Urinary bladder (tissue), 4 donors: ENCODE measurements around the gene LSM14A. TPM values are rescaled to one million over a fixed set of nuclear protein-coding genes. Genes with fewer than 3 reads are reported as not detected.
"Not testable (repeated sequence)": the region's sequence is repeated elsewhere in the genome, so short reads cannot be mapped to it uniquely, and the experiment has no call there.

ENCODE experiments used
- DNase-seq: peaks from one replicate; pipeline ENCODE4 v3.0.0-alpha.2; 2015; ENCODE audit errors: extremely low spot score
- H3K27ac ChIP-seq: one replicate; pipeline ENCODE4 v1.5.1; 2013; ENCODE audit warnings: low read depth, mild to moderate bottlenecking, moderate library complexity
- H3K36me3 ChIP-seq: one replicate; pipeline ENCODE4 v1.6.1; 2013; ENCODE audit warnings: mild to moderate bottlenecking, moderate library complexity; ENCODE audit not compliant: insufficient read depth
- H3K4me1 ChIP-seq: one replicate; pipeline ENCODE4 v1.6.1; 2013; ENCODE audit warnings: mild to moderate bottlenecking, moderate library complexity; ENCODE audit not compliant: insufficient read depth
- H3K4me3 ChIP-seq: one replicate; pipeline ENCODE4 v1.5.1; 2013; ENCODE audit warnings: low read depth, low read length
- WGBS: extraction: QIAGEN DNeasy Blood & Tissue Kit; methylation state at CpG from one replicate; pipeline ENCODE4 v1.1.7; 2013; 5-methylcytosine and 5-hydroxymethylcytosine counted together
- polyA plus RNA-seq: library from polyadenylated mRNA; stranded (reverse); fragments of 200-250 nt; gene quantifications from one replicate; pipeline ENCODE4 v1.2.3, GENCODE V29; 2013
- total RNA-seq: library from RNA; depleted of rRNA; stranded (reverse); fragments of >200 nt; gene quantifications from one replicate; pipeline ENCODE4 v1.2.3, GENCODE V29; 2014
- donor health status: healthy with polysubstance abuse.
- donor health status: healthy.

The LSM14A gene
- total and polyA plus RNA-seq, 2 donors, result 130 to 133 TPM

- no peak overlapping the region for H3K4me3 ChIP-seq
- H3K4me1 ChIP-seq, result no peaks in the 10 kb centered on the region
- H3K27ac ChIP-seq, result no peak overlapping the region
- WGBS, result 73% methylated on average over 3 of the region's 3 CpGs
- no peak for DNase-seq
- H3K36me3 ChIP-seq, result no peaks in the 10 kb centered on the region
These were observed 29.9 kb upstream of the LSM14A start for GRCh38 chr19:34142440-34142839.

- Histone ChIP-seq H3K4me3 (no peak overlapping the region), H3K27ac (no peak overlapping the region), H3K36me3 (no peaks in the 10 kb centered on the region), H3K4me1 (no peaks in the 10 kb centered on the region)
- DNase-seq, result no peak
- 9% methylated on average over 7 of the region's 7 CpGs for WGBS
These were observed 26.5 kb upstream of the LSM14A start for GRCh38 chr19:34145741-34146202.

GRCh38 chr19:34148658-34149185 lies 23.6 kb upstream of the LSM14A start:
- H3K36me3 ChIP-seq, result no peaks in the 10 kb centered on the region
- H3K4me3 ChIP-seq, result no peak overlapping the region
- no peaks in the 10 kb centered on the region for H3K4me1 ChIP-seq
- 85% methylated on average over 9 of the region's 9 CpGs for WGBS
- H3K27ac ChIP-seq, result no peak overlapping the region
- DNase-seq, result no peak

GRCh38 chr19:34149873-34150272 lies 22.4 kb upstream of the LSM14A start:
- no peaks in the 10 kb centered on the region for H3K36me3 ChIP-seq
- H3K4me1 ChIP-seq, result no peaks in the 10 kb centered on the region
- DNase-seq, result no peak
- WGBS, result 84% methylated on average over 5 of the region's 5 CpGs
- H3K4me3 ChIP-seq, result no peak overlapping the region
- no peak overlapping the region for H3K27ac ChIP-seq

GRCh38 chr19:34150558-34150957 lies 21.7 kb upstream of the LSM14A start:
- DNase-seq, result no peak
- Histone ChIP-seq H3K36me3 (no peaks in the 10 kb centered on the region), H3K27ac (no peak overlapping the region), H3K4me1 (no peaks in the 10 kb centered on the region), H3K4me3 (no peak overlapping the region)
- WGBS, result 76% methylated on average over 4 of the region's 4 CpGs

GRCh38 chr19:34151439-34151838 lies 20.9 kb upstream of the LSM14A start:
- H3K36me3 ChIP-seq, result no peaks in the 10 kb centered on the region
- no peak overlapping the region for H3K27ac ChIP-seq
- H3K4me1 ChIP-seq, result no peaks in the 10 kb centered on the region
- no peak for DNase-seq
- H3K4me3 ChIP-seq, result no peak overlapping the region
- WGBS, result 93% methylated on average over 5 of the region's 5 CpGs

- no peaks in the 10 kb centered on the region for H3K36me3 ChIP-seq
- DNase-seq, result no peak
- no peaks in the 10 kb centered on the region for H3K4me1 ChIP-seq
- 90% methylated on average over 2 of the region's 2 CpGs for WGBS
- H3K27ac ChIP-seq, result no peak overlapping the region
- no peak overlapping the region for H3K4me3 ChIP-seq
These were observed 17.9 kb upstream of the LSM14A start for GRCh38 chr19:34154401-34154800.

- 89% methylated on average over 5 of the region's 5 CpGs for WGBS
- Histone ChIP-seq H3K4me1 (no peaks in the 10 kb centered on the region), H3K4me3 (no peak overlapping the region), H3K27ac (no peak overlapping the region), H3K36me3 (no peaks in the 10 kb centered on the region)
- DNase-seq, result no peak
These were observed 16.6 kb upstream of the LSM14A start for GRCh38 chr19:34155686-34156085.

- not testable (repeated sequence) for H3K27ac ChIP-seq, DNase-seq, H3K4me3 ChIP-seq, H3K36me3 ChIP-seq, H3K4me1 ChIP-seq
- 88% methylated on average over 7 of the region's 7 CpGs for WGBS
These were observed 13.3 kb upstream of the LSM14A start for GRCh38 chr19:34158966-34159365.

- DNase-seq, H3K27ac ChIP-seq, H3K4me1 ChIP-seq, H3K36me3 ChIP-seq, H3K4me3 ChIP-seq: not testable (repeated sequence)
- WGBS, result 86% methylated on average over 5 of the region's 5 CpGs
These were observed 12.8 kb upstream of the LSM14A start for GRCh38 chr19:34159541-34159940.

- WGBS, result 81% methylated on average over 2 of the region's 2 CpGs
- not testable (repeated sequence) for H3K27ac ChIP-seq, H3K4me3 ChIP-seq, DNase-seq, H3K36me3 ChIP-seq, H3K4me1 ChIP-seq
These were observed 10.4 kb upstream of the LSM14A start for GRCh38 chr19:34161902-34162301.

GRCh38 chr19:34165295-34165738 lies 7.0 kb upstream of the LSM14A start:
- no peak overlapping the region for H3K27ac ChIP-seq
- H3K4me1 ChIP-seq, result no peaks in the 10 kb centered on the region
- no peak for DNase-seq
- no peak overlapping the region for H3K4me3 ChIP-seq
- no peaks in the 10 kb centered on the region for H3K36me3 ChIP-seq
- WGBS, result 73% methylated on average over 8 of the region's 8 CpGs

- not testable (repeated sequence) for H3K4me3 ChIP-seq, H3K4me1 ChIP-seq, H3K36me3 ChIP-seq, H3K27ac ChIP-seq, DNase-seq
- WGBS, result 97% methylated on average over 12 of the region's 12 CpGs
These were observed 2.7 kb upstream of the LSM14A start for GRCh38 chr19:34169475-34170199.

- DNase-seq, result no peak
- WGBS, result 11% methylated on average over 9 of the region's 9 CpGs
- peak overlapping the region; percentile 92 for H3K4me3 ChIP-seq
- H3K27ac ChIP-seq, result peak overlapping the region; percentile 97
- no peaks in the 10 kb centered on the region for H3K4me1 ChIP-seq
- no peaks in the 10 kb centered on the region for H3K36me3 ChIP-seq
These were observed 796 bp upstream of the LSM14A start for GRCh38 chr19:34171539-34171876.
